HEK293 (cell line): Measurements from ENCODE around the gene ARID4A.

Experiments used
- CTCF ChIA-PET: fragments of 350-600 bp; formaldehyde crosslinking; extraction: SDS; loops from one replicate; lab custom pipeline; 2021; ENCODE audit warnings: antibody characterized with exemption; lab: Yijun Ruan, JAX
- POLR2A ChIA-PET: fragments of 300-600 bp; formaldehyde crosslinking; extraction: SDS; loops from one replicate; lab custom pipeline; 2020; ENCODE audit warnings: antibody characterized with exemption, inconsistent platforms; lab: Yijun Ruan, JAX
- H3K27ac ChIP-seq: fragments of 200-500 bp; sonication (Bioruptor generic); 2 replicates; pipeline ENCODE4 v1.5.1; 2014; ENCODE audit warnings: low read depth, low read length, control low read depth, inconsistent platforms; ENCODE audit errors: extremely low read depth
- H3K36me3 ChIP-seq, 2 experiments: fragments of 200-500 bp in 1 of 2; sonication (Bioruptor generic) in 1 of 2; 1 replicate in 1 of 2; 2 replicates in 1 of 2; pipeline ENCODE4 v1.5.1; 2014 to 2017; ENCODE audit warnings: inconsistent platforms in 2 of 2, low read length in 2 of 2; ENCODE audit not compliant: control insufficient read depth in 2 of 2, insufficient read depth in 1 of 2
- H3K4me1 ChIP-seq: fragments of 200-500 bp; sonication (Bioruptor generic); 2 replicates; pipeline ENCODE4 v1.5.1; 2014; ENCODE audit warnings: mild to moderate bottlenecking, low read length, inconsistent platforms; ENCODE audit not compliant: control insufficient read depth, insufficient read depth
- H3K4me3 ChIP-seq: 2 replicates; pipeline ENCODE4 v1.5.1; 2011; ENCODE audit warnings: low read depth, mild to moderate bottlenecking, control low read depth, low read length, moderate library complexity
- H3K9me3 ChIP-seq: fragments of 200-500 bp; sonication (Bioruptor generic); 2 replicates; pipeline ENCODE4 v1.5.1; 2014; ENCODE audit warnings: low read depth, low read length, inconsistent platforms; ENCODE audit not compliant: control insufficient read depth, insufficient read depth
- CTCF ChIP-seq: fragments of 450-650 bp; formaldehyde crosslinking; IDR thresholded peaks from 2 replicates; pipeline ENCODE4 v1.5.1; 2016; ENCODE audit warnings: missing biosample characterization, missing genetic modification characterization
- ELK4 ChIP-seq: IDR thresholded peaks from 2 replicates; pipeline ENCODE4 v1.6.1; 2011; ENCODE audit warnings: mild to moderate bottlenecking, low read depth, low read length, borderline replicate concordance
- GLIS2 ChIP-seq: fragments of 450-650 bp; formaldehyde crosslinking; IDR thresholded peaks from 2 replicates; pipeline ENCODE4 v1.5.1; 2016; ENCODE audit warnings: missing biosample characterization, missing genetic modification characterization
- HIC1 ChIP-seq: fragments of 450-650 bp; formaldehyde crosslinking; IDR thresholded peaks from 2 replicates; pipeline ENCODE4 v1.5.1; 2016; ENCODE audit warnings: missing biosample characterization, missing genetic modification characterization
- KLF8 ChIP-seq: fragments of 450-650 bp; formaldehyde crosslinking; IDR thresholded peaks from 2 replicates; pipeline ENCODE4 v1.5.1; 2016; ENCODE audit warnings: missing biosample characterization, missing genetic modification characterization
- PRDM1 ChIP-seq: fragments of 450-650 bp; formaldehyde crosslinking; IDR thresholded peaks from 2 replicates; pipeline ENCODE4; 2016; ENCODE audit warnings: missing biosample characterization, missing genetic modification characterization
- REST ChIP-seq: fragments of 450-650 bp; formaldehyde crosslinking; IDR thresholded peaks from 2 replicates; pipeline ENCODE4 v1.5.1; 2016; ENCODE audit warnings: missing biosample characterization, missing genetic modification characterization
- SP2 ChIP-seq: fragments of 450-650 bp; formaldehyde crosslinking; IDR thresholded peaks from 2 replicates; pipeline ENCODE4 v1.5.1; 2016; ENCODE audit warnings: missing biosample characterization, missing genetic modification characterization
- ZBTB48 ChIP-seq: fragments of 450-650 bp; formaldehyde crosslinking; IDR thresholded peaks from 2 replicates; pipeline ENCODE4 v1.5.1; 2016; ENCODE audit warnings: missing biosample characterization, missing genetic modification characterization
- ZNF138 ChIP-seq: fragments of 450-650 bp; formaldehyde crosslinking; IDR thresholded peaks from 2 replicates; pipeline ENCODE4 v1.5.1; 2016; ENCODE audit warnings: missing biosample characterization, missing genetic modification characterization, borderline replicate concordance
- ZNF16 ChIP-seq: fragments of 450-650 bp; formaldehyde crosslinking; IDR thresholded peaks from 2 replicates; pipeline ENCODE4 v1.5.1; 2016; ENCODE audit warnings: low read depth, missing biosample characterization, missing genetic modification characterization
- ZNF184 ChIP-seq: fragments of 450-650 bp; IDR thresholded peaks from 2 replicates; pipeline ENCODE4 v1.5.1; 2018; ENCODE audit warnings: missing biosample characterization, mild to moderate bottlenecking, missing genetic modification characterization
- ZNF274 ChIP-seq, 2 experiments: fragments of 200-500 bp in 1 of 2; fragments of 450-650 bp in 1 of 2; sonication (Bioruptor generic) in 1 of 2; formaldehyde crosslinking in 1 of 2; IDR thresholded peaks; 2 replicates each; pipeline versions ENCODE4 v1.5.1 to v1.6.1; 2014 to 2016; ENCODE audit warnings: borderline replicate concordance in 1 of 2, inconsistent platforms in 1 of 2, low read length in 1 of 2, missing biosample characterization in 1 of 2, missing genetic modification characterization in 1 of 2
- ZNF449 ChIP-seq: fragments of 450-650 bp; formaldehyde crosslinking; IDR thresholded peaks from 2 replicates; pipeline ENCODE4 v1.5.1; 2017; ENCODE audit warnings: missing biosample characterization, mild to moderate bottlenecking, missing genetic modification characterization, moderate library complexity
- ZNF549 ChIP-seq: fragments of 450-650 bp; IDR thresholded peaks from 2 replicates; pipeline ENCODE4 v1.5.1; 2018; ENCODE audit warnings: missing biosample characterization, missing genetic modification characterization, mild to moderate bottlenecking, inconsistent platforms, moderate library complexity
- ZNF596 ChIP-seq: fragments of 450-650 bp; IDR thresholded peaks from 2 replicates; pipeline ENCODE4 v1.5.0; 2018; ENCODE audit warnings: missing biosample characterization, mild to moderate bottlenecking, missing genetic modification characterization, moderate library complexity
- ZNF610 ChIP-seq: fragments of 450-650 bp; formaldehyde crosslinking; IDR thresholded peaks from 2 replicates; pipeline ENCODE4 v1.5.1; 2016; ENCODE audit warnings: missing biosample characterization, missing genetic modification characterization, borderline replicate concordance
- ZNF660 ChIP-seq: fragments of 450-650 bp; IDR thresholded peaks from 2 replicates; pipeline ENCODE4 v1.5.1; 2018; ENCODE audit warnings: missing biosample characterization, mild to moderate bottlenecking, missing genetic modification characterization
- ZSCAN23 ChIP-seq: fragments of 450-650 bp; formaldehyde crosslinking; IDR thresholded peaks from 2 replicates; pipeline ENCODE4 v1.5.1; 2016; ENCODE audit warnings: missing biosample characterization, missing genetic modification characterization

ARID4A gene

GRCh38 chr14:58275527-58276190, 22.7 kb upstream of the ARID4A start:
- Histone ChIP-seq H3K36me3 (peaks cover 58 to 73% of the 10 kb centered on the region in 2 experiments), H3K27ac (no peak overlapping the region), H3K9me3 (no peaks in the 10 kb centered on the region), H3K4me3 (no peak overlapping the region), H3K4me1 (no peaks in the 10 kb centered on the region; the same call in 1 of the 2 replicates)
- CTCF ChIA-PET = interaction anchor here (1.0 to 1.5 kb wide), 2 partner anchors 63 to 120 kb away, joined by 3 to 4 read pairs; partner anchors contain the start of gene TOMM20L
- no peak for TF ChIP-seq GLIS2 (tag by site-specific recombination)
- TF ChIP-seq SP2 (tag by site-specific recombination) = no peak
- TF ChIP-seq PRDM1 (tag by site-specific recombination) = peak; percentile 34; the same call in 1 of the 2 replicates
- POLR2A ChIA-PET = interaction anchor here (0.5 to 1.1 kb wide), 3 partner anchors 16 to 22 kb away, joined by 3 to 5 read pairs (median 3); partner anchors contain the start of gene ARID4A

- Histone ChIP-seq H3K9me3 (no peaks in the 10 kb centered on the region), H3K36me3 (peaks cover 54 to 68% of the 10 kb centered on the region in 2 experiments), H3K4me3 (no peak overlapping the region), H3K4me1 (peaks cover 3% of the 10 kb centered on the region), H3K27ac (no peak overlapping the region)
- CTCF ChIA-PET = interaction anchor here (1.0 to 1.5 kb wide), 2 partner anchors 62 to 119 kb away, joined by 3 to 4 read pairs; partner anchors contain the start of gene TOMM20L
- POLR2A ChIA-PET = interaction anchor here (0.5 to 1.1 kb wide), 2 partner anchors 15 to 22 kb away, joined by 3 to 5 read pairs; partner anchors contain the start of gene ARID4A
- TF ChIP-seq ZSCAN23 (no peak), ZNF16 (tag by site-specific recombination) (no peak), REST (tag by site-specific recombination) (no peak), CTCF (tag by site-specific recombination) (no peak), HIC1 (tag by site-specific recombination) (no peak), ZNF610 (tag by site-specific recombination) (no peak), ZNF449 (no peak), ZNF596 (tag by site-specific recombination) (no peak), KLF8 (tag by site-specific recombination) (no peak), ZNF549 (tag by site-specific recombination) (no peak), ZNF660 (tag by site-specific recombination) (no peak), ZNF184 (tag by site-specific recombination) (no peak), ZBTB48 (tag by site-specific recombination) (no peak), ZNF274 (IDR thresholded peaks at IDR 0.05; ENCODE audit: low read length) (no peak), ZNF274 (tag by site-specific recombination; IDR thresholded peaks at IDR 0.05; ENCODE audit: borderline replicate concordance) (no peak), ELK4 (no peak), ZNF138 (tag by site-specific recombination) (no peak)
These were observed 22.1 kb upstream of the ARID4A start for GRCh38 chr14:58276208-58276607.
